ENCODE data around the gene TNS1.

The TNS1 gene

DNA sequence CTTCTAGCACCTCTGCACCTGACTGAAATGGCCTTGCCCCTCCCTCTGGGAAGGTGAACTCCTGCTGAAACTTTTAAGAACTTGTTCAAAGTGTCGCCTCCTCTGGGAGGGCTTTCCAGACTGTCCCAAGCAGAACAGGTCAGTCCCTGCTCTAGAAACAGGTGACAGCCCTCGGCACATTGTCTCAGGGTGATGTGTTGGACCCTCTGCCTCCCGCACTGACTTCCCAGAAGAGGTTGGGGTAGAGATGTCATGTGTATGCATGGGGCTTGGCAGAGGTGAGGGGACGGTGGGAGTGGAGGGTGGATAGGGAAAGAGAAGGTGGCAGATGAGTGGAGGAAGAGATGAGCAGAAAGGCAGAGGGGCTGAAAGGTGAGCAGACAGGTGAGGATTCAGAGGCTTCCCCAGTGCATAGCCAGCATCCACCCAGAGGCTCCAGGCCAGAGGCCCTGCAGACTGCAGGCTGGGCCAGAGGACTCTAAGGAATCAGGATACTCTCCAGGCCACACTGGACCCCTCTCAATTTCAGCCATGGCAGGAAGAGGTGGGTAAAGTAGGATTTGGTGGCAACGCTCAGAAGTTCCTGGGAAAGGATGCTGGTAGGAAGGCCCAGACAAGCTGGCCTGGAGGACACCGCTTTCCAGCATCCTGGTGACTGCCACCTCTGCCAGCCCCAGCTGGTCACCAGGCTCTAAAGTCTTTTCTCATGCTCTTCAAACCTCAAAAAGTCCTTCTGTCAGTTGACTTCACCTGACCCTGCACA, 24.8 kb upstream of the TNS1 start:
- Histone ChIP-seq H3K9ac (ENCODE audit: low read length) (no peak overlapping the region), H3K9me3 (ENCODE audit: control insufficient read depth, low read length) (no peaks in the 10 kb centered on the region), H3K4me3 (ENCODE audit: low read length) (no peak overlapping the region), H3K27me3 (ENCODE audit: control insufficient read depth, insufficient read depth, low read length) (no peaks in the 10 kb centered on the region), H3K36me3 (ENCODE audit: control insufficient read depth, insufficient read depth, low read length) (no peaks in the 10 kb centered on the region), H3K4me1 (ENCODE audit: control insufficient read depth, insufficient read depth, low read length) (peaks cover 31% of the 10 kb centered on the region)

DNA sequence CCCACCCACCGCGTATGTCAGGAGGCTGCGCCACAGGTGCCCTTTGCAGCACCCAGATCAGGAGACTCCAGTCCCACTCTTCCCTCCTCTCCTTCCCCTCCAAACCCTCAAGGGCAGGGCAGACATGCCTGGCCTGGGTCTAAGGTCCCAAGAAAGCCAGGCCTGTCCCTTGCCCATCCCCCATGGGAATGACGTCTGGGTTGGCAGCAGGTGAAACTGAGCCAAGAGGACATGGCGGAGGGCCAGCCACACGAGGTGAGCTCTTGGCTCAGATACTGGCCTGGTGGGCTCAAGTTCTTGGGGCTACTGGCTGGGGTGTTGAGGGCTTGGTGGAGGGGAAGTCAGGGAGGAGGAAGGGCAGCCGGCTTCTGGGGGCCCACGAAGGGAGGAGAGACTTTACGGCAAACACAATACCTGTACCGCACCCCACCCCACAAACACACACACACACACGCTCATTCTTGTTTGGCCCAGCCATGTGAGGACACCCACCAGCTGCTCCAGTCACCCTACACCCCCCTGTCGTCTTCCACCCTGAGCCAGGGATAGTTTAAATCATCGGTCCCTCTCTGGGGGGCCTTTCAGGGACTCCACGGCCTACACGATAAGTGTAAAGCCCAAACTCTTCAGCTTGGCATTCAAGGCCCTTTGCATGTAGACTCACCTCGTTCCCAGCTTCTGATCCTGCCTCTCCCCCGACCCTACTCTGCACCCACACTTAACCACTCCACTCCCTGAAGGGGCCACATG, 24.1 kb upstream of the TNS1 start:
- Histone ChIP-seq H3K27me3 (ENCODE audit: control insufficient read depth, insufficient read depth, low read length) (no peaks in the 10 kb centered on the region), H3K36me3 (ENCODE audit: control insufficient read depth, insufficient read depth, low read length) (no peaks in the 10 kb centered on the region), H3K4me3 (ENCODE audit: low read length) (no peak overlapping the region), H3K9me3 (ENCODE audit: control insufficient read depth, low read length) (no peaks in the 10 kb centered on the region), H3K9ac (ENCODE audit: low read length) (no peak overlapping the region), H3K4me1 (ENCODE audit: control insufficient read depth, insufficient read depth, low read length) (peaks cover 31% of the 10 kb centered on the region)

- H3K9ac ChIP-seq (ENCODE audit: low read length), result no peak overlapping the region
- peaks cover 31% of the 10 kb centered on the region for H3K4me1 ChIP-seq (ENCODE audit: control insufficient read depth, insufficient read depth, low read length)
- H3K36me3 ChIP-seq (ENCODE audit: control insufficient read depth, insufficient read depth, low read length), result no peaks in the 10 kb centered on the region
- H3K4me3 ChIP-seq (ENCODE audit: low read length), result no peak overlapping the region
- H3K9me3 ChIP-seq (ENCODE audit: control insufficient read depth, low read length), result no peaks in the 10 kb centered on the region
- H3K27me3 ChIP-seq (ENCODE audit: control insufficient read depth, insufficient read depth, low read length), result no peaks in the 10 kb centered on the region
These were observed 23.4 kb upstream of the TNS1 start for GRCh38 chr2:218026244-218026643.

DNA sequence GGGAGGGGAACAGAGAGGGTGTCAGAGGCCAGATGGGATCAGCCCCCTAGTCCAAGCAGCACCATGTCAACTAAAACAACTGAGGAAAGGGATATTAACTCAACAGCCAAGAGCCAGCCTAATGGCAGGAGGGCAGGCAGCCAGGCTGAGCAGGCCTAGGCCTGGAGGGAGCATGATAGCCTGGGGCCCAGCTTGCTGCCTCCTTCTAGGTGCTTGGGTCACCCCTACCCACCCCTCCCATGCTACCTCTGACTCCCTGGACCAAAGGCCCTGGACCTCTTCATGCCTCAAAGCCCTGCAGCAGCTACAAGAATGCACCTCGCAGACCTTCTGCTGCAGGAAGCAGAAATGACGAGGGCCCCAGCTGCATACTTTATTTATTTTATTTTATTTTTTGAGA, 22.1 kb upstream of the TNS1 start:
- Histone ChIP-seq H3K4me3 (ENCODE audit: low read length) (no peak overlapping the region), H3K9ac (ENCODE audit: low read length) (no peak overlapping the region), H3K9me3 (ENCODE audit: control insufficient read depth, low read length) (no peaks in the 10 kb centered on the region), H3K36me3 (ENCODE audit: control insufficient read depth, insufficient read depth, low read length) (no peaks in the 10 kb centered on the region), H3K4me1 (ENCODE audit: control insufficient read depth, insufficient read depth, low read length) (peaks cover 31% of the 10 kb centered on the region), H3K27me3 (ENCODE audit: control insufficient read depth, insufficient read depth, low read length) (no peaks in the 10 kb centered on the region)

GRCh38 chr2:218024336-218024735, 21.5 kb upstream of the TNS1 start:
- no peaks in the 10 kb centered on the region for H3K9me3 ChIP-seq (ENCODE audit: control insufficient read depth, low read length)
- H3K4me1 ChIP-seq (ENCODE audit: control insufficient read depth, insufficient read depth, low read length), result peaks cover 26% of the 10 kb centered on the region
- H3K27me3 ChIP-seq (ENCODE audit: control insufficient read depth, insufficient read depth, low read length), result no peaks in the 10 kb centered on the region
- no peak overlapping the region for H3K4me3 ChIP-seq (ENCODE audit: low read length)
- H3K36me3 ChIP-seq (ENCODE audit: control insufficient read depth, insufficient read depth, low read length), result no peaks in the 10 kb centered on the region
- H3K9ac ChIP-seq (ENCODE audit: low read length), result no peak overlapping the region

GRCh38 chr2:218023636-218024035, 20.8 kb upstream of the TNS1 start:
- Histone ChIP-seq H3K36me3 (ENCODE audit: control insufficient read depth, insufficient read depth, low read length) (no peaks in the 10 kb centered on the region), H3K4me3 (ENCODE audit: low read length) (no peak overlapping the region), H3K27me3 (ENCODE audit: control insufficient read depth, insufficient read depth, low read length) (no peaks in the 10 kb centered on the region), H3K9ac (ENCODE audit: low read length) (no peak overlapping the region), H3K4me1 (ENCODE audit: control insufficient read depth, insufficient read depth, low read length) (peaks cover 19% of the 10 kb centered on the region), H3K9me3 (ENCODE audit: control insufficient read depth, low read length) (no peaks in the 10 kb centered on the region)

DNA sequence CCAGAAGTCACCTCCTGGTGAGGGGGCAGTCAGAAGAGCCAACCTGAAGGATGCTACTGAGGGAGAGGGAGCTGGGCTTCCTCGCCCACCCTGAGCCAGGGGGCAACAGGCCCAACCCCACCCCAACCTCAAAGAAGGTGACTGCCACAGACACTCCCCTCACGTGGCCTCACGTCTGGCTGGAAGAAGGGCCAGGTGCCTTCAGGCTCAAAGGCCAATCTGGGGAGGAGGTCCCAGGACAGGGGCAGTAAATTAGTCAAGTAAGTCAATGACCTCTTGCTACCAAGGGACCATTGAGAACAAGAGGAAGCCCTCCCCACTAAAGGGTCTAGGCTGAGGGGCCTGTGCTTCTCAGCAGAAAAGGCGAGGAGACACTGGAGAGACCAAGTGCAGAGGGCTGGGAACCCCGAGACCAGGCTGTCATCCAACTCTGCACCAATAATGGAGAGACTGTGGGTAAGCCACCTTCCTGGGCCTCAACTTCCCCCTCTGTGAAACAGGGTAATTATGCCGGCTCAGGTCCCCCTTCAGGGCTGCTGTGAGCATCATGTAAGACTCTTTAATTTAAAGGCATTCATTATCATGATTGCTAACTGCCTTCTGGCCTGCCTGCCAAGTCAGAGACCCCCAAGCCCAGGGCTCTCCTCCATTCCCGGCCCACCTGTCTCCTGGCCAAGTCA, 20.2 kb upstream of the TNS1 start:
- H3K9me3 ChIP-seq (ENCODE audit: control insufficient read depth, low read length), result no peaks in the 10 kb centered on the region
- H3K9ac ChIP-seq (ENCODE audit: low read length), result no peak overlapping the region
- peaks cover 13% of the 10 kb centered on the region for H3K4me1 ChIP-seq (ENCODE audit: control insufficient read depth, insufficient read depth, low read length)
- H3K27me3 ChIP-seq (ENCODE audit: control insufficient read depth, insufficient read depth, low read length), result no peaks in the 10 kb centered on the region
- no peak overlapping the region for H3K4me3 ChIP-seq (ENCODE audit: low read length)
- H3K36me3 ChIP-seq (ENCODE audit: control insufficient read depth, insufficient read depth, low read length), result no peaks in the 10 kb centered on the region

GRCh38 chr2:218022131-218022850, 19.5 kb upstream of the TNS1 start:
- H3K9ac ChIP-seq (ENCODE audit: low read length), result no peak overlapping the region

GRCh38 chr2:218021536-218022071, 18.8 kb upstream of the TNS1 start:
- no peak overlapping the region for H3K9ac ChIP-seq (ENCODE audit: low read length)
- H3K4me3 ChIP-seq (ENCODE audit: low read length), result no peak overlapping the region
- H3K4me1 ChIP-seq (ENCODE audit: control insufficient read depth, insufficient read depth, low read length), result peaks cover 4% of the 10 kb centered on the region
- H3K27me3 ChIP-seq (ENCODE audit: control insufficient read depth, insufficient read depth, low read length), result no peaks in the 10 kb centered on the region
- H3K9me3 ChIP-seq (ENCODE audit: control insufficient read depth, low read length), result no peaks in the 10 kb centered on the region
- H3K36me3 ChIP-seq (ENCODE audit: control insufficient read depth, insufficient read depth, low read length), result no peaks in the 10 kb centered on the region

More at GRCh38 chr2:218022131-218022850, 19.5 kb upstream of the TNS1 start:
- Histone ChIP-seq H3K4me3 (ENCODE audit: low read length) (no peak overlapping the region), H3K9me3 (ENCODE audit: control insufficient read depth, low read length) (no peaks in the 10 kb centered on the region), H3K27me3 (ENCODE audit: control insufficient read depth, insufficient read depth, low read length) (no peaks in the 10 kb centered on the region), H3K36me3 (ENCODE audit: control insufficient read depth, insufficient read depth, low read length) (no peaks in the 10 kb centered on the region), H3K4me1 (ENCODE audit: control insufficient read depth, insufficient read depth, low read length) (peaks cover 11% of the 10 kb centered on the region)

DNA sequence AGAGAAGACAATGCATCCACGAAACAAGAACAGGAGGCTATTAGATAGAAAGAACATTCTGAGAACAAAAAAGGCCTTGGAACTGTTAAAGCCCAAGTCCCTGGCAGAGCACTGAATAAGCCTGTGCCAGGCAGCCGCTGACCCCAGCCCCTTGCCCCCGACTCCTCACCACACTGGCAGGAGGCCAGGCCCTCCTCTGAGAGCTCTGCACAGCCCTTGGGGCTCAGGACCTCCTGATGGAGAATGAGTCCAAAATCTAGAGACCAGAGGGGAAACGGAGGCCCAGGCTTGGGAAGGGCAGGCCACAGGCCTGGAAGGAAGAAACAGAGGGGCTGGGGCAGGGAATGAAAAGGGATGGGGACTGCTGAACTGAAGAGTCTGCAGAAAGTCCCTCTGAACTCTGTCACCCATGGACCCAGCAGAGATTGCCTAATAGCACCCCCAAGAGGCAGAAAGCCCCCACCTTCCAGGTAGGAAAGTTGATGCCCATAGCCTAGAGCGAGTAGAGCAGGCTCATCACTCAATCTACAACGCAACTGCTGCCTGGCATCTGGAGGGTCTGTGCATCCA, 18.3 kb upstream of the TNS1 start:
- H3K9me3 ChIP-seq (ENCODE audit: control insufficient read depth, low read length), result no peaks in the 10 kb centered on the region
- H3K36me3 ChIP-seq (ENCODE audit: control insufficient read depth, insufficient read depth, low read length), result no peaks in the 10 kb centered on the region
- no peak overlapping the region for H3K4me3 ChIP-seq (ENCODE audit: low read length)
- H3K27me3 ChIP-seq (ENCODE audit: control insufficient read depth, insufficient read depth, low read length), result no peaks in the 10 kb centered on the region
- H3K9ac ChIP-seq (ENCODE audit: low read length), result no peak overlapping the region
- no peaks in the 10 kb centered on the region for H3K4me1 ChIP-seq (ENCODE audit: control insufficient read depth, insufficient read depth, low read length)

- Histone ChIP-seq H3K4me1 (ENCODE audit: control insufficient read depth, insufficient read depth, low read length) (no peaks in the 10 kb centered on the region), H3K36me3 (ENCODE audit: control insufficient read depth, insufficient read depth, low read length) (no peaks in the 10 kb centered on the region), H3K27me3 (ENCODE audit: control insufficient read depth, insufficient read depth, low read length) (no peaks in the 10 kb centered on the region), H3K4me3 (ENCODE audit: low read length) (no peak overlapping the region), H3K9ac (ENCODE audit: low read length) (no peak overlapping the region), H3K9me3 (ENCODE audit: control insufficient read depth, low read length) (no peaks in the 10 kb centered on the region)
These were observed 17.5 kb upstream of the TNS1 start for GRCh38 chr2:218020281-218020680.

All from mucosa of stomach (tissue), 1 donor.